DMS153 treated with DMSO at 0.1 percent for 48 hours (cell line): ENCODE data around the gene SYT13.
A peak's percentile ranks its signal among the peaks of the same experiment; 100 is the strongest.
"Not testable (repeated sequence)": the region's sequence is repeated elsewhere in the genome, so short reads cannot be mapped to it uniquely, and the experiment has no call there.

Experiments
- DNase-seq: peaks from one replicate; lab custom pipeline; 2025; ENCODE audit not compliant: unreplicated experiment; lab: John Stamatoyannopoulos, UW

The SYT13 gene

DNA sequence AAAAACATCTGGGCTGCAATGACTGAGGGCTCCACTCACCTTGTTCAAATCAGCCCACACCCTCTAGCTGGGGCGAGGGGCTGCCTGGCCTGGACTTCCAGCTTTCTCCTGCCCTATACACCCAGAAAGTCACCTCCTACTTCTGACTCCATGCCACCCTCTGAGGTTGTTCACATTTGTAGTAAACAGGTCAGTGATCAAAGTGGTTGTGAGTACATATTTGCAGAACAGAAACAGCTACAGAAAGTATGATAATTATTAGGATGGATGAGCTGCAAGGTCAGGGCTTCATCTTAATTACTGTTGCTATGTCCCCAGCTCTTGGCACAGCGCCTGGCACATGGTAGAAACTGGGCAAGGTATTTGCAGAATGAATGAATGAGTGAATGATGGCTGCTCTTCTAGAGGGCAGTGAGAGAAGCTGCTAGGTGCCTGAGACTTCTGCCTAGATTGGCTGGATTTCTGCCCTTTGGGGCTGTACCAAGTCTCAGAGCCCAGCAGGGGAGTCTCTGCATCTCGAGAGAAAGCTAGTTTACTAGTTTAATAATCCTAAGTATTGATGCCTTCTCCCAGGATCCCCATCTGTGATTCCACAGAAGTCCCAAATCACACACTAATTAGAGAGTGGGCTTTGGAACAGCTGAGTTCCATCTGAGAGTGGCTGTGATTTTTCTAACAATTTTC lies 36.0 kb downstream of the SYT13 start:
- DNase-seq: no peak

- DNase-seq: not testable (repeated sequence)
Observed at GRCh38 chr11:45249372-45249771, 36.8 kb downstream of the SYT13 start.

DNA sequence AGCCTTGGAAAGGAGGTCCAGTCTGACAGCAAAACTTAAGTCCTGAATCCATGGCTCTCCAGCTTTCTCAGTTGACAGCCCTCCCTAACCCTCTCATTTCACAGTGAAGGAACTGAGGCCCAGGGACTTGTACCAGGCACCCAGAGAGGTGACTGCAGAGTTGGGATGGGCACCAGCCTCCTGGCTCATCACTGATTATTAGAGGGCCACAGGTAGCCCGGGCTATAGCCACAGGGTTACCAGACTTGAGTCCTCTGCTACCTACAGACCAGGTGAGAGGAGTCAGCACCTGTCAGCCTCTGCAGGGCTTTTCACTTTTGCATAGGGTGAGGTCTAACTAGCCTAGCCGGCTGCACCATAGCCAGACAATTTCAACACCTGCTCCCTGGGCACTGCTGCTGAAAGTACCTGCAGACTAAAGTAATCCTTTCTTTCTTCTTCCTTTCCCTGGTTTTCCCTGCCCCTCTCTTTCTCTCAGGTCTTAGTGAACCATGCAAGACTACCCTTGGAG lies 37.6 kb downstream of the SYT13 start:
- no peak for DNase-seq

- DNase-seq: no peak
Observed at GRCh38 chr11:45247433-45247832, 38.7 kb downstream of the SYT13 start.

DNA sequence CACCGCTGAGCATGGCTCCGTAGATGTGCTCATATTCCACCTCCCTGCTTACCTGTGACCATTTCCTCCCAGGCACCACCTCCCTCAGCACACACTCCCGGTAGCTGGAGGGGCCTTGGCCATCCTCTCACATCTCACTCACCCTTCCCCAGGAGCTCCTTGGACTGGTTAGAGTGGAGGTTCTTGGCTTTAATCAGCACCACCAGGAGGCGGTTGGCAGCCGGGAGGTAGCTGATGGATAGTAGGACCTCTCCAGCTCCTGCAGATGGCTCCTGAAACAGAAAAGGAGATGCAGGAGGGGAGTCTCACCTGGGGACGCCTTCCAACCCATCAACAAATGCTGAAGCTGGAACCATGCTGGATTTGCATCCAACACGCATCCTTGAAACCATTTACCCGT lies 39.9 kb downstream of the SYT13 start:
- DNase-seq: no peak

GRCh38 chr11:45245218-45246045 lies 40.7 kb downstream of the SYT13 start:
- no peak for DNase-seq

GRCh38 chr11:45243967-45244366 lies 42.2 kb downstream of the SYT13 start:
- no peak for DNase-seq

- no peak for DNase-seq
Observed at GRCh38 chr11:45239733-45240132, 46.4 kb downstream of the SYT13 start.

GRCh38 chr11:45238724-45239123 lies 47.4 kb downstream of the SYT13 start:
- no peak for DNase-seq

- no peak for DNase-seq
Observed at GRCh38 chr11:45237711-45238315, 48.3 kb downstream of the SYT13 start.

- no peak for DNase-seq
Observed at GRCh38 chr11:45234306-45235006, 51.7 kb downstream of the SYT13 start.

GRCh38 chr11:45233804-45234170 lies 52.4 kb downstream of the SYT13 start:
- no peak for DNase-seq

- DNase-seq: peak; percentile 59
Observed at GRCh38 chr11:45233121-45233803, 52.9 kb downstream of the SYT13 start.

DNA sequence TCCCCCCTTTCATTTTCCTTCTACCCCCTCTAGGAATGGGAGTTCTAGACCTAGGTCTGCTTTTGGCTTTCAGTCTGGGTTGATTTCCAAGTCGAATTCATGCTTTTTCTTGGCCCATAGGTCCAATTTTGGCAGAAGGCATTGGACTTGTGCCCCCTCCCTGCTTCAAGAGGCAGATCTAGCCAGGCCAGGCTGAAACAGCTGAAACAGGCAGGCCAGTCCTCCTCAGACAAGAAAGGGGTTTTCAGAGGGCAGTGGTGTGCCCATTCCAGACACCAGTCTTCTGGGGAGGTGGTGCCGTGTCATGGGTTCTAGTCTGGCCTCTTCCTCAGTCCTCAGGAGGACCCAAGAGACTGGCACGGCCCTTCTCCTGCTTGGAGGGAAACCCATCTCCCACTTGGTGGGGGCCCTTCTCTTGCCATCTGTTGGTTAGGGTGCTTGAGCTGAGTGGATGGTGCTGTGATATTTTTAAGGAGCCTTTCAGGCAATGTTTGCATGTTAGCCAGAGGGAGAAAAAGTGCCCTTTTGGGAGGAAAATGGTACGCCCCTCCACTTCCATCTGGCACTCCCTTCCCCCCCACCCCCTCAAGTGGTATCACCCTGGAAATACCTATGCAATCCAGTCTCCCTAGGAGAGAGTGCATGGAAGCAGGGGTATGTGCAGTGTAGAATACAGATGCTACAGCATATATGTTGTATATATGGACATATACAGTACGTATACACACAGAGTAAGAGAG lies 53.6 kb downstream of the SYT13 start:
- DNase-seq: no peak

DNA sequence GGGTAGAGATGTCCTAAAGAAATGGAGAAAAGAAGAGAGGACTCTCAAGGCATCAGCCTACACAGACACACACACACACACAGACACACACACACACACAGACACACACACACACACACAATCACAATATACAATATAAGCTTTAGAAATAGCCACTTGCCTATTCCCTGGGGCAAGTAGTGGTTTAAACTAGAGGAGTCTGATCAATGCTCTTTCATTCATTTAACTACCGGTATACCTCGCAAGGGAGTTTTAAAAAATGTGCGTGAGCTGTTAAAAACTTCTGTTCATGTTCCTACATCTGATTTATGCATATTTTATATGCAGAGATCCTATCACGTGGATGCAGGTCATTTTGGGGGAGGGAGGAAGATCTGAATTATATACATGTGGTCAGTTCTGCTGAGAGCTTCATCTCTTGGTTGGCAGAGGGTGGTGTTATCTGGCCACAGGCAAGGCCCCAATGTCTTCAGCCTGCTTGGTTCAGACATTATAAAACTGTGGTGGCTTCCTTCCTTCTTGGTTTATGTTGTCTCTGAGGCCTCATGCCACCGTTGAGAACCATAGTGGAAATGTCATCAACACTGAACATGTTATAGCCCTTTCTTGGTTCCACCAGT lies 56.6 kb downstream of the SYT13 start:
- DNase-seq: no peak

GRCh38 chr11:45227836-45228235 lies 58.3 kb downstream of the SYT13 start:
- no peak for DNase-seq

DNA sequence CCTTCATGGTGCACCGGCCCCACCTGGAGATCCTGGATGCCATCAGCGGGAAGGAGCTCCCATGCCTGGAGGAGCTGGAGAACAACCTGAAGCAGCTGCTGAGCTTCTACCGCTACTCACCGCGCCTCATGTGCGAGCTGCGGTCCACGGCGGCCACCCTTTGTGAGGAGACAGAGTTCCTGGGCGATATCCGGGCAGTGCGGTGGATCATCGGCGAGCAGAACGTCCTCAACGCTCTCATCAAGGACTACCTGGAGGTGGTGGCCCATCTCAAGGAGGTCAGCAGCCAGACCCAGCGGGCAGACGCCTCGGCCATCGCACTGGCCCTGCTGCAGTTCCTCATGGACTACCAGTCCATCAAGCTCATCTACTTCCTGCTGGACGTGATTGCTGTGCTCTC lies 59.2 kb downstream of the SYT13 start:
- DNase-seq: no peak

DNA sequence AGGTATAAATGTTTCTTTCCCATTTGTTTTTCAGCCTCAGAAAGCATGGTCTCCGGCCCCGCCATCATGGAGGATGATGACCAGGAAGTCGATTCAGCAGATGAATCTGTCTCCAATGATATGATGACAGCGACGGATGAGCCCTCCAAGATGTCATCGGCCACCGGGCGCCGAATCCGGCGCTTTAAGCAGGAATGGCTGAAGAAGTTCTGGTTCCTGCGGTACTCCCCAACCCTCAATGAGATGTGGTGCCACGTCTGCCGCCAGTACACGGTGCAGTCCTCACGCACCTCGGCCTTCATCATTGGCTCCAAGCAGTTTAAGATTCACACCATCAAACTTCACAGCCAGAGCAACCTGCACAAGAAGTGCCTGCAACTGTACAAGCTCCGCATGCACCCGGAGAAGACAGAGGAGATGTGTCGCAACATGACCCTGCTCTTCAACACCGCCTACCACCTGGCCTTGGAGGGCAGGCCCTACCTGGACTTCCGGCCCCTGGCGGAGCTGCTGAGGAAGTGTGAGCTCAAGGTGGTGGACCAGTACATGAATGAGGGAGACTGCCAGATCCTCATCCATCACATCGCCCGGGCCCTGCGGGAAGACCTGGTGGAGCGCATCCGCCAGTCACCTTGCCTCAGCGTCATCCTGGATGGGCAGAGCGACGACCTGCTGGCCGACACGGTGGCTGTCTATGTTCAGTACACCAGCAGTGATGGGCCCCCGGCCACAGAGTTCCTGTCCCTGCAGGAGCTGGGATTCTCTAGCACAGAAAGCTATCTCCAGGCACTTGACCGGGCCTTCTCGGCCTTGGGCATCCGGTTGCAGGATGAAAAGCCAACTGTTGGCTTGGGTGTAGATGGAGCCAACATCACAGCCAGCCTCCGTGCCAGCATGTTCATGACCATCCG lies 59.9 kb downstream of the SYT13 start:
- no peak for DNase-seq

DNA sequence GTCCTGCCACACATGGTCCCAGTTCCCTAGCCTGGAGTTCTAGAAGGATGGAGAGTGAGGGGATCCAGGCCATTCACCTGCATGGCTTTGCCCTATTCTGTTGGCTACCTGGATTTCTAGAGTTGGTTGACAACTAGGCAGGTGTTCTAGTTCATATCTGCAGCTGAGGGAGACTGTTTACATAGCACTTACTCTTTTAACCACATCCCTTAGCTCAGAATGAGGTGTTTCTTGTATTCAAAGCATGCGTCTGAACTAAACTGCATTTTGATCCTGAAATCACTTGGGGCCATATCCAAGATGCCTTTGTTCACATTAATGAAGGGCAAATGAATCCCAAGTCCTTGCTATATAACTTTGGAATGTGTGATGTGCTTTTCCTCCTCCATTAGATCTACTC lies 60.9 kb downstream of the SYT13 start:
- DNase-seq: peak; percentile 48
